ENCODE results near the gene FBXL17.

Gene FBXL17

DNA sequence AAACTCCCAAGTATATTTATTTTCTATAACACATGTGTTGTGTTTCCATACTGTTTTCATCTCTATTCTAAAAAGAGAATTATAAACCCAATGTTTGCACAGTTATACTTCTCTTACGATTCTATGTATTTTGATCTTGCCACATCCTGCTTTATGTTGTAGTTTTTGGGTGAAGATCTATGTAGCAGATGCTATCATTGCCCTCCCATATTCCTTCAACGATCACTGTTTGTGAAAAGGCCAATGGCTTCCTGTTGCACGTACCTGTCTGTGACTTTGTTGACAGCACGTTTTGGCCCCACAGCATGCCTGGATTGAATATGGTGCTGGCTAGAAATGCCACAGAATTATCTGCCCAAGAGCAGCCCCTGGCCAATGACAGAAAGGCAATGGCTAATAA lies 456.7 kb downstream of the FBXL17 start:
- no peaks in the 10 kb centered on the region for H4K20me1 ChIP-seq (ENCODE audit: insufficient read depth, low read length)
- H3K27me3 ChIP-seq (ENCODE audit: insufficient read depth, low read length, poor library complexity), result no peaks in the 10 kb centered on the region
- H2AFZ ChIP-seq (ENCODE audit: low read depth, low read length), result peak overlapping the region; percentile 49
- no peaks in the 10 kb centered on the region for H3K79me2 ChIP-seq (ENCODE audit: insufficient read depth, low read length)
- H3K4me1 ChIP-seq (ENCODE audit: insufficient read depth, low read length), result peaks cover 36% of the 10 kb centered on the region
- peak; percentile 87 for ATAC-seq (ENCODE audit: insufficient read depth, low read depth)
- H3K9me3 ChIP-seq (ENCODE audit: insufficient read depth, low read length, severe bottlenecking), result no peaks in the 10 kb centered on the region
- H3K36me3 ChIP-seq (ENCODE audit: insufficient read depth, low read length), result no peaks in the 10 kb centered on the region
- peak overlapping the region; percentile 64 for H3K27ac ChIP-seq (ENCODE audit: low read length)
- 0 out of 4 replicates have a peak overlapping the region, but pooled peaks of 1 of the 2 experiments have one; percentile 2 for H3K4me3 ChIP-seq (ENCODE audit: low read depth in 1 of 2, low read length in 2 of 2)
- peak overlapping the region; percentile 4 for H3K9ac ChIP-seq (ENCODE audit: low read depth, low read length)
- TF ChIP-seq, protein P1, sequence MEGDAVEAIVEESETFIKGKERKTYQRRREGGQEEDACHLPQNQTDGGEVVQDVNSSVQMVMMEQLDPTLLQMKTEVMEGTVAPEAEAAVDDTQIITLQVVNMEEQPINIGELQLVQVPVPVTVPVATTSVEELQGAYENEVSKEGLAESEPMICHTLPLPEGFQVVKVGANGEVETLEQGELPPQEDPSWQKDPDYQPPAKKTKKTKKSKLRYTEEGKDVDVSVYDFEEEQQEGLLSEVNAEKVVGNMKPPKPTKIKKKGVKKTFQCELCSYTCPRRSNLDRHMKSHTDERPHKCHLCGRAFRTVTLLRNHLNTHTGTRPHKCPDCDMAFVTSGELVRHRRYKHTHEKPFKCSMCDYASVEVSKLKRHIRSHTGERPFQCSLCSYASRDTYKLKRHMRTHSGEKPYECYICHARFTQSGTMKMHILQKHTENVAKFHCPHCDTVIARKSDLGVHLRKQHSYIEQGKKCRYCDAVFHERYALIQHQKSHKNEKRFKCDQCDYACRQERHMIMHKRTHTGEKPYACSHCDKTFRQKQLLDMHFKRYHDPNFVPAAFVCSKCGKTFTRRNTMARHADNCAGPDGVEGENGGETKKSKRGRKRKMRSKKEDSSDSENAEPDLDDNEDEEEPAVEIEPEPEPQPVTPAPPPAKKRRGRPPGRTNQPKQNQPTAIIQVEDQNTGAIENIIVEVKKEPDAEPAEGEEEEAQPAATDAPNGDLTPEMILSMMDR (IDR thresholded peaks at IDR 0.05; ENCODE audit: borderline replicate concordance, extremely low read depth, low read length, poor library complexity, severe bottlenecking), result no peak
- no peak for TF ChIP-seq EZH2 (IDR thresholded peaks at IDR 0.05; ENCODE audit: borderline replicate concordance, low read depth, low read length, severe bottlenecking)
- peak; percentile 44 for DNase-seq
- H3K4me2 ChIP-seq (ENCODE audit: insufficient read depth, low read length), result peak overlapping the region; percentile 36

DNA sequence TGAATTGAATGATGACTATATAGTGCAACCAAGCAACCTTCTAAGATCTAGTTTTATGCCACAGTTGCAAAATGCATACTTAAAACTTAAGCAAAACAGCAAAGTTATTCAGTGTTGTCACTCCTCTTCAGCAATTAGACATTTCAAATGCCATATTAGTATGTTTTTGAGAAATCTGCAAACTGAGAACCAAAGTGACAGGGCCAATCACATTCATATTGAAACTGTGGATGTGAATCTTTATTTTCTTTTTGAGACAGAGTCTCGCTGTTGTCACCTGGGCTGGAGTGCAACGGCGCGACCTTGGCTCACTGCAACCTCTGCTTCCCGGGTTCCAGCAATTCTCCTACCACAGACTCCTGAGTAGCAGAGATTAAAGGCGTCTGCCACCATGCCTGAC lies 461.9 kb downstream of the FBXL17 start:
- no peak for DNase-seq
- no peak for ATAC-seq (ENCODE audit: insufficient read depth, low read depth)
- TF ChIP-seq, protein P1 (IDR thresholded peaks at IDR 0.05; ENCODE audit: borderline replicate concordance, extremely low read depth, low read length, poor library complexity, severe bottlenecking), result no peak
- TF ChIP-seq EZH2 (IDR thresholded peaks at IDR 0.05; ENCODE audit: borderline replicate concordance, low read depth, low read length, severe bottlenecking), result no peak

GRCh38 chr5:107919361-107919760 lies 462.5 kb downstream of the FBXL17 start:
- Histone ChIP-seq H3K9me3 (ENCODE audit: insufficient read depth, low read length, severe bottlenecking) (no peaks in the 10 kb centered on the region), H2AFZ (ENCODE audit: low read depth, low read length) (no peak overlapping the region), H3K4me1 (ENCODE audit: insufficient read depth, low read length) (peaks cover 49% of the 10 kb centered on the region), H4K20me1 (ENCODE audit: insufficient read depth, low read length) (no peaks in the 10 kb centered on the region), H3K9ac (ENCODE audit: low read depth, low read length) (no peak overlapping the region), H3K4me2 (ENCODE audit: insufficient read depth, low read length) (no peak overlapping the region), H3K36me3 (ENCODE audit: insufficient read depth, low read length) (no peaks in the 10 kb centered on the region), H3K4me3 (ENCODE audit: low read depth in 1 of 2, low read length in 2 of 2) (no peak overlapping the region), H3K27me3 (ENCODE audit: insufficient read depth, low read length, poor library complexity) (no peaks in the 10 kb centered on the region), H3K79me2 (ENCODE audit: insufficient read depth, low read length) (no peaks in the 10 kb centered on the region), H3K27ac (ENCODE audit: low read length) (no peak overlapping the region)
- TF ChIP-seq, protein P1 (IDR thresholded peaks at IDR 0.05; ENCODE audit: borderline replicate concordance, extremely low read depth, low read length, poor library complexity, severe bottlenecking), result no peak
- no peak for TF ChIP-seq EZH2 (IDR thresholded peaks at IDR 0.05; ENCODE audit: borderline replicate concordance, low read depth, low read length, severe bottlenecking)
- DNase-seq (no peak), ATAC-seq (ENCODE audit: insufficient read depth, low read depth) (no peak)

More for the DNA sequence above, 461.9 kb downstream of the FBXL17 start:
- Histone ChIP-seq H3K36me3 (ENCODE audit: insufficient read depth, low read length) (no peaks in the 10 kb centered on the region), H3K4me2 (ENCODE audit: insufficient read depth, low read length) (no peak overlapping the region), H3K4me1 (ENCODE audit: insufficient read depth, low read length) (peaks cover 55% of the 10 kb centered on the region), H3K9ac (ENCODE audit: low read depth, low read length) (no peak overlapping the region), H3K27me3 (ENCODE audit: insufficient read depth, low read length, poor library complexity) (no peaks in the 10 kb centered on the region), H3K27ac (ENCODE audit: low read length) (no peak overlapping the region), H3K9me3 (ENCODE audit: insufficient read depth, low read length, severe bottlenecking) (no peaks in the 10 kb centered on the region), H2AFZ (ENCODE audit: low read depth, low read length) (no peak overlapping the region), H3K4me3 (ENCODE audit: low read depth in 1 of 2, low read length in 2 of 2) (no peak overlapping the region), H4K20me1 (ENCODE audit: insufficient read depth, low read length) (no peaks in the 10 kb centered on the region), H3K79me2 (ENCODE audit: insufficient read depth, low read length) (no peaks in the 10 kb centered on the region)

Measured in DND-41 (cell line).